Measurements from ENCODE around the gene HRK.

DNA sequence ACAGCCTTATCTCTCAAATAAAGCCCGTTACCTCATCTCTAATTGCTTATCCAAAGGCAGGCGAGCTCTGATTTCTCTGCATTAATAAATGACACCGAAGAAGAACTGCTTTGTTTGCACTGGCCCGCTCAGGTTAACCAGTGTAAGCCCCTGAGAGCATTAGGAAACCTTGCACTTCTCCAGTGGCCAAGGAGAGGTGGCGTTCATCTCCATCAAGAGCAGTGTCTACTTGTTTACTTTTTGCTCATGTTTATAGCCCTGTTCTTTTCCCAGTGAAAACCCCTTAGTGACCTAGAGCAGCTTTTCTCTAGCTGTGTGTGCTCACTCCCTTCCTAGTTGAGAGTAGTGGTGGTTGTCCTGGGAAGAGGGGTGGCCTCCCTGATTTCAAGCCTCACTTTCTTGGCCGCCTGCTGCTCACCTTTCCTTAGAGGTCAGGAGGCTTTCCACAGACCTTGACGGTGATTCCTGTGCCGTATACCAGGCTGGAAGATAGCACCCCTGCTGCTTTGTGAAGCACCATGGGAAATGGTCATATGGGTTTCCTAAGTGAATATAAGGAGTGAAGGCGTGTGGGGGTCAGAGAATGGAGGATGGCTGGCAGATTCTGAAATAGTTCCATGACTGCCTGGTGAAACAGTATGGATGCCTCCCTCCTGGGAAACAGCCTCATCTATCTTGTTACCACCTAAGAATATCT, 46.2 kb upstream of the HRK start:
- TF ChIP-seq, protein P1, sequence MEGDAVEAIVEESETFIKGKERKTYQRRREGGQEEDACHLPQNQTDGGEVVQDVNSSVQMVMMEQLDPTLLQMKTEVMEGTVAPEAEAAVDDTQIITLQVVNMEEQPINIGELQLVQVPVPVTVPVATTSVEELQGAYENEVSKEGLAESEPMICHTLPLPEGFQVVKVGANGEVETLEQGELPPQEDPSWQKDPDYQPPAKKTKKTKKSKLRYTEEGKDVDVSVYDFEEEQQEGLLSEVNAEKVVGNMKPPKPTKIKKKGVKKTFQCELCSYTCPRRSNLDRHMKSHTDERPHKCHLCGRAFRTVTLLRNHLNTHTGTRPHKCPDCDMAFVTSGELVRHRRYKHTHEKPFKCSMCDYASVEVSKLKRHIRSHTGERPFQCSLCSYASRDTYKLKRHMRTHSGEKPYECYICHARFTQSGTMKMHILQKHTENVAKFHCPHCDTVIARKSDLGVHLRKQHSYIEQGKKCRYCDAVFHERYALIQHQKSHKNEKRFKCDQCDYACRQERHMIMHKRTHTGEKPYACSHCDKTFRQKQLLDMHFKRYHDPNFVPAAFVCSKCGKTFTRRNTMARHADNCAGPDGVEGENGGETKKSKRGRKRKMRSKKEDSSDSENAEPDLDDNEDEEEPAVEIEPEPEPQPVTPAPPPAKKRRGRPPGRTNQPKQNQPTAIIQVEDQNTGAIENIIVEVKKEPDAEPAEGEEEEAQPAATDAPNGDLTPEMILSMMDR (IDR thresholded peaks at IDR 0.05) = no peak
- TF ChIP-seq POLR2A (IDR thresholded peaks at IDR 0.05) = no peak
